HEK293T (cell line): ENCODE data around the gene ANP32E.

Experiments
- CTCF ChIA-PET: fragments of 350-600 bp; formaldehyde crosslinking; extraction: SDS; loops from one replicate; lab custom pipeline; 2021; ENCODE audit warnings: antibody characterized with exemption, inconsistent platforms; lab: Yijun Ruan, JAX
- POLR2A ChIA-PET: fragments of 350-600 bp; formaldehyde crosslinking; extraction: SDS; loops from one replicate; lab custom pipeline; 2020; ENCODE audit warnings: antibody characterized with exemption, inconsistent platforms; lab: Yijun Ruan, JAX
- DNase-seq: peaks from one replicate; pipeline ENCODE4 v3.0.0; 2012; ENCODE audit warnings: mixed read lengths; ENCODE audit errors: extremely low spot score
- ARNT ChIP-seq: fragments of 450-650 bp; IDR thresholded peaks from 2 replicates; pipeline ENCODE4 v1.6.1; 2017; ENCODE audit warnings: mild to moderate bottlenecking
- BHLHE40 ChIP-seq: fragments of 450-650 bp; IDR thresholded peaks from 2 replicates; pipeline ENCODE4 v1.6.1; 2016; ENCODE audit warnings: mild to moderate bottlenecking, moderate library complexity, borderline replicate concordance
- CTBP1 ChIP-seq: fragments of 450-650 bp; IDR thresholded peaks from 2 replicates; pipeline ENCODE4 v1.6.1; 2016; ENCODE audit warnings: borderline replicate concordance
- ELF4 ChIP-seq: fragments of 450-650 bp; IDR thresholded peaks from 2 replicates; pipeline ENCODE4 v1.6.1; 2017; ENCODE audit warnings: antibody characterized with exemption
- FOXA1 ChIP-seq: fragments of 450-650 bp; IDR thresholded peaks from 2 replicates; pipeline ENCODE4 v1.6.1; 2016; ENCODE audit warnings: mild to moderate bottlenecking
- FOXK2 ChIP-seq: fragments of 450-650 bp; IDR thresholded peaks from 2 replicates; pipeline ENCODE4 v1.6.1; 2016; ENCODE audit warnings: mild to moderate bottlenecking
- FOXM1 ChIP-seq: fragments of 450-650 bp; IDR thresholded peaks from 2 replicates; pipeline ENCODE4 v1.6.1; 2017; ENCODE audit warnings: mild to moderate bottlenecking, borderline replicate concordance
- HDGF ChIP-seq: fragments of 450-650 bp; IDR thresholded peaks from 2 replicates; pipeline ENCODE4 v1.6.1; 2017; ENCODE audit warnings: antibody characterized with exemption, borderline replicate concordance
- L3MBTL2 ChIP-seq: fragments of 450-650 bp; conservative IDR thresholded peaks from 2 replicates; pipeline ENCODE4 v1.6.1; 2016; ENCODE audit warnings: mild to moderate bottlenecking
- NFRKB ChIP-seq: fragments of 450-650 bp; IDR thresholded peaks from 2 replicates; pipeline ENCODE4 v1.6.1; 2016; ENCODE audit warnings: mild to moderate bottlenecking, moderate library complexity
- PKNOX1 ChIP-seq: fragments of 450-650 bp; IDR thresholded peaks from 2 replicates; pipeline ENCODE4 v1.6.1; 2016
- SP1 ChIP-seq: fragments of 450-650 bp; IDR thresholded peaks from 2 replicates; pipeline ENCODE4 v1.6.1; 2017
- SUZ12 ChIP-seq: fragments of 450-650 bp; IDR thresholded peaks from 2 replicates; pipeline ENCODE4 v1.6.1; 2016; ENCODE audit warnings: mild to moderate bottlenecking
- TARDBP ChIP-seq: fragments of 450-650 bp; IDR thresholded peaks from 2 replicates; pipeline ENCODE4 v1.6.1; 2016
- ZNF384 ChIP-seq: fragments of 450-650 bp; IDR thresholded peaks from 2 replicates; pipeline ENCODE4 v1.6.1; 2016

Gene ANP32E

DNA sequence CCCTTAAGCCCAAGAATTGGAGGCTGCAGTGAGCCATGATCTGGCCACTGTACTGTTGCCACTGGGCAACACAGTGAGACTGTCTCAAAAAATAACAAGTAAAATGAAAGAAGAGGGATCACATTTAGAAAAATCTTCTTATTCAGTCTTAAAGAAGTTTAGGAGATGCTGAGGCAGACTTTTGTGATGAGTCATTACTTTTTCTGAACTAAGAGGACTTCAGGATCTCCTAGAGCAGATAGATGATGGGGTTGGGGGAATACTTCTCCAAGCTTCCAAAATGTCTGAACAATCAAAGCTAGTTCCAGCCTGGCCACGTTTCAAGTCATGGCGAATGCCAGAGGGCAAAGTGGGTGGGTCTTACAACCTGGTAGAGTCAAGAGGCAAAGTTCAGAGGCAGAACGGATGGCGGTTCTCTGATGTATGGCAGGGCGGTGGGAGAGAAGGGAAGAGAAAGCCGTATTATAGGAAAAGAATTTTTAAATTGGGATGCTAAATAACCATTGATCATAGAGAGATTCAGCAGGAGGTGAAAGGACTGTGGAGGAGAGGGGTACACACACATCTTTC lies 44.3 kb upstream of the ANP32E start:
- ChIA-PET CTCF (interaction anchor here (2.0 to 4.4 kb wide), 2 partner anchors 8 to 24 kb away, joined by 11 to 38 read pairs; partner anchors contain the start of genes C1orf54 and CA14), POLR2A (interaction anchor here (0.9 to 3.7 kb wide), 6 partner anchors 8 to 84 kb away, joined by 3 to 20 read pairs (median 6); partner anchors contain the start of genes APH1A, C1orf54 and RPRD2)
- TF ChIP-seq FOXM1 (no peak), CTBP1 (no peak), PKNOX1 (no peak)
- DNase-seq, result no peak

DNA sequence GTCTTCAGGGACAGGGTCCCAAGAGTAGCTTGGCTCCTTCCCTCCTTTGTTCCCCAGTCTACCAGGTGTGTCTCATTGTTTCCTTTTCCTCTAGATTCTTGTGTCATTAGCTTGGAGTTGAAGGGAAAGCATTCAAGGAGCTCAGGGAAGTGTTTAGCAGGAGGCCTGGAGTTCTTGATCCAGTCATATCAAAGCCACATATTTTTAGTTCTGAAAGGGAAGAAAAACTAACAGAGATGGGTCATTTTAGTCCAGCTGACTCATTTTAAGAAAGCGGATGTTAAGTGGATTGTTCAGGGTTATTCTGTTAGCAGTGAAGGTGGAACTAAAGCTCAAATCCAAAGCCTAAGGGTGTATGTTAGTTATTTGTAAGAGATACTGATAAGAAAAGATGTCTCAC lies 37.4 kb upstream of the ANP32E start:
- ChIA-PET POLR2A (interaction anchor here (1.4 to 6.7 kb wide), 5 partner anchors 8 to 91 kb away, joined by 3 to 137 read pairs (median 10); partner anchors contain the start of genes ANP32E, CA14 and RPRD2), CTCF (interaction anchor here (0.6 to 3.6 kb wide), 7 partner anchors 8 to 264 kb away, joined by 3 to 20 read pairs (median 7); partner anchors contain the start of gene CA14)
- TF ChIP-seq HDGF (no peak), ZNF384 (no peak), L3MBTL2 (no peak), BHLHE40 (no peak), TARDBP (no peak), ARNT (no peak), SP1 (no peak), NFRKB (no peak), SUZ12 (no peak)
- DNase-seq, result no peak

- ChIA-PET CTCF (interaction anchor here (2.1 to 3.6 kb wide), 3 partner anchors 10 to 15 kb away, joined by 9 to 20 read pairs (median 11); partner anchors contain the start of gene CA14), POLR2A (interaction anchor here (1.0 to 6.7 kb wide), 4 partner anchors 10 to 35 kb away, joined by 4 to 137 read pairs (median 8); partner anchors contain the start of genes ANP32E and CA14)
- no peak for TF ChIP-seq ELF4
- no peak for DNase-seq
Observed at GRCh38 chr1:150271291-150271959, 35.5 kb upstream of the ANP32E start.

GRCh38 chr1:150269451-150269850 lies 33.5 kb upstream of the ANP32E start:
- POLR2A ChIA-PET, result interaction anchor here (0.6 to 6.7 kb wide), 7 partner anchors 10 to 248 kb away, joined by 3 to 137 read pairs (median 3); partner anchors contain the start of gene CA14
- no peak for TF ChIP-seq SUZ12
- no peak for TF ChIP-seq ELF4
- CTCF ChIA-PET, result interaction anchor here (0.6 to 2.2 kb wide), 3 partner anchors 12 to 210 kb away, joined by 3 to 10 read pairs (median 3); no protein-coding TSS in a partner anchor
- no peak for DNase-seq

DNA sequence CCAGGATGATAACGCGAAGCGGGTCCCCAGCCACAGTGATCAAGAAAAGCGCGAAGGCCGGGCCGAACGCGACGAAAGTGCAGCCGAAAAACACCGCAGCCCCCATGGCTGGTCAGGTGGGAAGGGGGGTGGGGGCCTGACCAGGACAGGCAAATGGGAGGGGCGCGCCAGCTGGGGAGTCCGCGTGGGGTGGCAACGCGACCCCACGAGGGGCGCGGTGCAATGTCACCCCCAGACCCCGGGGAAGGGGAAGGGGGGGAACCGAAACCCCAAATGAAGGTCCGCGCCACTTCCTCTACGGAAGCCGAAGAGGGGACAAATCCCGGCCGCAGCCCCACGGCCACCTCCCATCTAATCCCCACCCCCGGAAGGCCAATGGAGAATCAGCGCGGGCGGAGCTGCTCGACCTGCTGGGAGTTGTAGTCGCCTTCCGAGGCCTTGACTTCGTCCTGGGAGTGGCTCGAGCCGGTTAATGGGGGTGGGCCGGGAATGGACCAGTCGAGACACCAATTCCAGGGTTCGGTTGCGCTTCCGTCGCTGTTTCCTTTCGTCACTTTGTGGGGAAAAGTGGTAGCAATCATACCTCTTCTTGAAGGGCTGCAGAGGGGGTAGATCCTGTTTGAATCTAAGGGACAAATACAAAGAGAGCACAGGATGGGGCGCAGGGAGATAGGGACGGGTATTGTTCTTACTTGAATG lies 32.9 kb upstream of the ANP32E start, which contains the start of gene APH1A:
Gene APH1A (minus strand): TSS at position 312 of the 699 bp plus-strand sequence. CDS start 206 bp downstream, at position 106.
- peak; percentile 99 for DNase-seq
- TF ChIP-seq HDGF (peak; percentile 69; the same call in 1 of the 2 replicates), FOXK2 (no peak), CTBP1 (no peak), FOXM1 (0 out of 2 replicates have a peak, but pooled peaks have one; percentile 28), ELF4 (peak; percentile 55), L3MBTL2 (peak; percentile 93)
- ChIA-PET CTCF (interaction anchor here (0.6 to 2.2 kb wide), 3 partner anchors 13 to 209 kb away, joined by 3 to 10 read pairs (median 3); no protein-coding TSS in a partner anchor), POLR2A (interaction anchor here (0.6 to 6.7 kb wide), 7 partner anchors 10 to 248 kb away, joined by 3 to 137 read pairs (median 3); partner anchors contain the start of gene CA14)

GRCh38 chr1:150268340-150268704 lies 32.4 kb upstream of the ANP32E start:
- TF ChIP-seq TARDBP (no peak), ARNT (no peak), ZNF384 (no peak), NFRKB (no peak), ELF4 (no peak), FOXA1 (no peak), SUZ12 (no peak)
- ChIA-PET CTCF (interaction anchor here (2.2 kb wide), 1 partner anchor 13 kb away, joined by 10 read pairs; no protein-coding TSS in a partner anchor), POLR2A (interaction anchor here (1.0 to 6.7 kb wide), 4 partner anchors 9 to 249 kb away, joined by 3 to 137 read pairs (median 12); partner anchors contain the start of gene CA14)
- peak; percentile 43 for DNase-seq

DNA sequence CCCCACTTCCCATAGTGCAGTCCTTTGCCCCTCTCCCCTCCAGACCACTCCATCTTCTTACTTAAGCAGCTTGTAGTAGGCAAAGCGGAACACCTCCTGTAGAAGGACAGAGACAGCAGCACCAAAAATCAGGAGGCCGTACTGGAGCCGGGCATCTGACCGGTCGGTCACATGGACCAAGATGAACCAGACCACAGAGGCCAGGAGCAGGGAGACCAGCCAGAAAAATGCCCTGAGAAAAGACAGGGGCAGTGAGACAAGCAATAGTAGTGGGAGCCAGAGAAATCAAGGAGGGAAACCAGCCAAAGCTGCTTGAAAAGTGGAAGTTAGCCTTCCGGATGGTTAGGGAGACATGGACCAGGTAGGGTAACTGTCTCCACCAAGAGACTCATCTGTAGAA lies 32.0 kb upstream of the ANP32E start:
- DNase-seq, result no peak
- POLR2A ChIA-PET, result no interaction called here
- CTCF ChIA-PET, result no interaction called here
- TF ChIP-seq CTBP1 (no peak), ELF4 (no peak), TARDBP (no peak), SP1 (no peak), L3MBTL2 (no peak)
